SK-N-SH treated with all-trans-retinoic acid at 6 μM for 48 hours (cell line): ENCODE measurements around the gene ZNF473.

Source experiments
- ATAC-seq: fragments of 200-7000 bp; cut with Tn5 transposase; 3 replicates; pipeline ENCODE4 v1.9.1; 2020; ENCODE audit warnings: mild to moderate bottlenecking, moderate library complexity
- ARNTL ChIP-seq: fragments of 450-650 bp; formaldehyde crosslinking; IDR thresholded peaks from 2 replicates; pipeline ENCODE4 v1.5.0; 2020; ENCODE audit warnings: low read depth, mild to moderate bottlenecking, moderate library complexity, borderline replicate concordance
- BACH2 ChIP-seq: fragments of 250-450 bp; sonication (Bioruptor Pico); IDR thresholded peaks from 2 replicates; pipeline ENCODE4 v1.9.0; 2021; ENCODE audit warnings: mild to moderate bottlenecking, borderline replicate concordance
- CSDC2 ChIP-seq: fragments of 250-450 bp; sonication (Bioruptor Pico); IDR thresholded peaks from 2 replicates; pipeline ENCODE4 v1.5.0; 2020; ENCODE audit warnings: mild to moderate bottlenecking, moderate library complexity
- ESRRG ChIP-seq: fragments of 250-450 bp; sonication (Bioruptor Pico); IDR thresholded peaks from 2 replicates; pipeline ENCODE4 v1.6.1; 2021; ENCODE audit warnings: mild to moderate bottlenecking
- GLIS3 ChIP-seq: fragments of 250-450 bp; sonication (Bioruptor Pico); IDR thresholded peaks from 2 replicates; pipeline ENCODE4 v1.5.0; 2020; ENCODE audit warnings: mild to moderate bottlenecking, moderate library complexity
- ISL1 ChIP-seq: fragments of 250-450 bp; sonication (Bioruptor Pico); IDR thresholded peaks from 2 replicates; pipeline ENCODE4 v2.1.2; 2022; ENCODE audit warnings: mild to moderate bottlenecking, moderate library complexity
- OSR1 ChIP-seq: fragments of 250-450 bp; sonication (Bioruptor Pico); IDR thresholded peaks from 2 replicates; pipeline ENCODE4 v1.8.0; 2022; ENCODE audit warnings: moderate library complexity, mild to moderate bottlenecking, inconsistent platforms
- PPARA ChIP-seq: fragments of 250-450 bp; sonication (Bioruptor Pico); IDR thresholded peaks from 2 replicates; pipeline ENCODE4 v1.5.0; 2020; ENCODE audit warnings: mild to moderate bottlenecking, borderline replicate concordance
- SNAI2 ChIP-seq: fragments of 250-450 bp; sonication (Bioruptor Pico); IDR thresholded peaks from 2 replicates; pipeline ENCODE4 v1.5.0; 2020; ENCODE audit warnings: mild to moderate bottlenecking, moderate library complexity
- TCF4 ChIP-seq: fragments of 250-450 bp; sonication (Bioruptor Pico); IDR thresholded peaks from 2 replicates; pipeline ENCODE4 v1.8.0; 2021; ENCODE audit warnings: mild to moderate bottlenecking, moderate library complexity, borderline replicate concordance
- TOX ChIP-seq: fragments of 250-450 bp; sonication (Bioruptor Pico); IDR thresholded peaks from 2 replicates; pipeline ENCODE4 v1.8.0; 2021; ENCODE audit warnings: mild to moderate bottlenecking, moderate library complexity, borderline replicate concordance
- ZFP3 ChIP-seq: fragments of 250-450 bp; sonication (Bioruptor Pico); IDR thresholded peaks from 2 replicates; pipeline ENCODE4 v1.5.0; 2020; ENCODE audit warnings: mild to moderate bottlenecking, moderate library complexity
- ZFP30 ChIP-seq: fragments of 450-650 bp; formaldehyde crosslinking; IDR thresholded peaks from 2 replicates; pipeline ENCODE4 v1.5.0; 2022; ENCODE audit warnings: mild to moderate bottlenecking, moderate library complexity
- ZNF565 ChIP-seq: fragments of 450-650 bp; formaldehyde crosslinking; conservative IDR thresholded peaks from 2 replicates; pipeline ENCODE4 v1.5.0; 2020; ENCODE audit warnings: low read depth, mild to moderate bottlenecking, moderate library complexity
- ZNF70 ChIP-seq: fragments of 450-650 bp; formaldehyde crosslinking; IDR thresholded peaks from 2 replicates; pipeline ENCODE4 v1.5.0; 2020; ENCODE audit warnings: mild to moderate bottlenecking, moderate library complexity
- ZNF8 ChIP-seq: fragments of 450-650 bp; formaldehyde crosslinking; IDR thresholded peaks from 2 replicates; pipeline ENCODE4 v1.5.0; 2020; ENCODE audit warnings: mild to moderate bottlenecking, moderate library complexity
- TF ChIP-seq, protein P1 (sequence below): fragments of 250-450 bp; sonication (Bioruptor Pico); IDR thresholded peaks from 2 replicates; pipeline ENCODE4 v1.5.0; 2020; ENCODE audit warnings: mild to moderate bottlenecking, moderate library complexity
- TF ChIP-seq, protein P2 (sequence below): fragments of 250-450 bp; sonication (Bioruptor Pico); IDR thresholded peaks from 2 replicates; pipeline ENCODE4 v1.5.1; 2021; ENCODE audit warnings: mild to moderate bottlenecking, moderate library complexity
- TF ChIP-seq, protein P3 (sequence below): fragments of 250-450 bp; sonication (Bioruptor Pico); IDR thresholded peaks from 2 replicates; pipeline ENCODE4 v1.5.1; 2020; ENCODE audit warnings: low read depth, mild to moderate bottlenecking, moderate library complexity
- TF ChIP-seq, protein P4 (sequence below): fragments of 250-450 bp; sonication (Bioruptor Pico); IDR thresholded peaks from 2 replicates; pipeline ENCODE4 v1.8.0; 2021; ENCODE audit warnings: low read depth, mild to moderate bottlenecking, moderate library complexity, borderline replicate concordance

The ZNF473 gene

DNA sequence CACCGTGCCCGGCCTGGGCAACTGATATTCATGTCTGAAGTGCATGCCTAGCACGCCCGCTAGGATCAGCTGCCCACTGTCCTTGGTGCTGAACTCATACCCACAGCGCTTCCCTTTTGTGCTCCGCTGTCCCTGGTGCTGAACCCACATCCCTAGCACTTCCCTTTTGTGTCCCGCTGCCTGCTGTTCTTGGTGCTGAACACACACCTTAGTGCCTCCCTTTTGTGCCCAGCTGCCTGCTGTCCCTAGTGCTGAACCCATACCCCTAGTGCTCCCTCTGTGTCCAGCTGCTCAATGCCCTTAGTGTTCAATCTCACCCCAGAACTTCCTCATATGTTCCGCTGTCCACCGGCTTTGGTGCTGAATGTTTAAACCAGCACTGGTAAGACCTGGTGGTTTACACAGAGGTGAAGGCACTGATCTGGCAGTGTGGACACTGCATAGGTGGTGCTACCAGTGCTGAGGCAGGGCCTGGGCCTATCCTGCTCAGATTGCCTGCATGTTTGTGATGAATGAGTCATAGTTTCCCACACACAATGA is 38.6 kb upstream of the ZNF473 start (continued):
- TF ChIP-seq ZFP3 (CRISPR knock-in tag), result peak; percentile 96
- peak; percentile 98 for TF ChIP-seq ZNF565 (CRISPR knock-in tag)
- TF ChIP-seq ZNF70 (CRISPR knock-in tag), result 0 out of 2 replicates have a peak, but pooled peaks have one; percentile 55
- peak; percentile 96 for TF ChIP-seq GLIS3
- TF ChIP-seq ZFP30 (CRISPR knock-in tag), result peak; percentile 80
- TF ChIP-seq CSDC2 (CRISPR knock-in tag), result peak; percentile 100

DNA sequence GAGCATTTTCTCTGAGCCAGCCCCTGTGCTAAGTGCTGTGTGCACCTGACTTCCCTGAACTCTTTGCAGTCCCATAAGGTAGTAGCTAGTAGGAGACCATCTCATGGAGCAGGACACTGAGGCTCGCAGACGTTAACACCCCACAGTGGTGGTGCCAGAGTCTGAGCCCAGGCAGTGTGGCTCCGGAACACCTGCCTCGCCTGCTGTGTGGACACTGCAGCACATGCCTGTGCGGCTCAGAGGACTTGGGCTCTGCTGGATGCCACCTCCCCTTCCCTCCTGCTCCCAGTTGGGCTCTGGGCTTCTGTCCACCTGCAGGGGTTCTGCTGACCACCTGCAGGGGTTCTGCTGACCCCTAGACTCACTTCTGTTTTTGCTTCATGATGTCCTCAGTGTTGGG is 37.8 kb upstream of the ZNF473 start:
- ATAC-seq, result no peak
- TF ChIP-seq PPARA (CRISPR knock-in tag) (no peak), CSDC2 (CRISPR knock-in tag) (no peak), ZNF70 (CRISPR knock-in tag) (no peak), ESRRG (CRISPR knock-in tag) (no peak)

DNA sequence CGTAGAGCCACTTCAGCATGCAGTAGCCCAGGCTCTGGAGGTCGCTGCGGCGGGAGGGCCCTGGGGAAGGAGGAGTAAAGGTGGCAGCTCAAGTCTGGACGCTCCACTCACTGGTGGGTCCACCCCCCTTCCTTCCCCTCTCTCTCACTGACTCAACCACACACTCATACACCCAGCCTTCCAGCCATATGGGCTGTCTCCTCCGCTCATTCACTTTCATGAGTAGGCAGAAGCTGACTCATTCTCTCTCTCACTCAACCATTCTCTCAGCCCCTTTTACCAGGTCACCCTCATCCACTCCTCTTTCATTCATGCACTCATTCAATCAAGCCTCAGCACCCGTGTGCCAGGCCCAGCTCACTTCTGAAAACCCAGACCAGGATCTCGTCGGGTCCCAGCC is 37.4 kb upstream of the ZNF473 start:
- TF ChIP-seq BACH2 (CRISPR knock-in tag), result no peak
- TF ChIP-seq ZNF70 (CRISPR knock-in tag), result no peak
- TF ChIP-seq ESRRG (CRISPR knock-in tag), result no peak
- no peak for TF ChIP-seq ZNF8 (CRISPR knock-in tag)
- peak; percentile 53 for ATAC-seq

DNA sequence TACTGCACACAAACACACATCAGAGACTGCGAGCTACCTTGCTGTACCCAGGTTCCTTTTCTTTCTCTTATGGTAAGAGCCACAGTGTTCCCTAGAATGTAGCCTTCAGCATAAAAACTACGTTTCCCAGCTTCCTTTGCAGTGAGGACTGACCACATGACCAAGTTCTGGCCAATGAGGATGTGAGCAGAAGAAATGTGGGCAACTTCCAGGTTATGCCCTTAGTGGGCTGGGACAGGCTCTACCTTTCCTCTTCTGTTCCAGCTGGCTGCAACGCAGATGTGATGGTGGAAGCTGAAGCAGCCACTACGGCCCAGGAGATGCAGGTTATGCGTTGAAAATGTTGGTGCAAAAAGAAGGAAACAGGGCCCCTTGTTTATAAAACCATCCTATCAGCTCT is 28.1 kb upstream of the ZNF473 start:
- no peak for TF ChIP-seq CSDC2 (CRISPR knock-in tag)
- TF ChIP-seq, all 23 proteins: peak for 0
- peak; percentile 85 for ATAC-seq

DNA sequence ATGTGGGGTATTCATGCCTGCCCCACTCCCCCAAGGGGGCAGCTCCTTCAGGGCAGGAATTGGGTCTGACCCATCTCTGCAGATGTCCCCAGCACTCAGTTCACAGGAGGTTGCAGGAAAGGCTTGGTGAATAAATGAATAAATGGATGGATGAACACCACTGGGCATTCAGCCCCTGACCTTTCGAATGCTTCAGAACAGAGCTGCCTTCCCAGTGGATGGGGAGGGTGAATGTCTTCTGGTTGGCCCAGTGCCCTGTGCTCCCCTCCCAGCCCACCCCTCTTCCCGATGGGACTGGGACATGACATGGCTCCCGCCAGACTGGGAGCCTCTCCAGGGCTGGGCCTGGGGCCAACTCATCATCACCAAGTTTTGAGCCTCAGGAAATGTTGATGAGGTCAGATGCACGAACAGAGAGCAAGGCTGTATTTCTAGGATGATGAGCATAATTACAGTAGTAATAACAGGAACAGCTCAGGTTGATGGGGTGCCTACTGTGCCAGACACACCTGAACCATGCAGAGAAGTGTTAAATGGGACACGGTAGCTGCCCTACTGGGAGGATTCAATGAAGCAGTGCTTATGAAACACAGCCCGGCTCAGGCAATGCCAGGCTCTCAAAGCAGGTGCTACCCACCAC is 26.3 kb upstream of the ZNF473 start:
- TF ChIP-seq TOX, result no peak
- TF ChIP-seq, protein P1, sequence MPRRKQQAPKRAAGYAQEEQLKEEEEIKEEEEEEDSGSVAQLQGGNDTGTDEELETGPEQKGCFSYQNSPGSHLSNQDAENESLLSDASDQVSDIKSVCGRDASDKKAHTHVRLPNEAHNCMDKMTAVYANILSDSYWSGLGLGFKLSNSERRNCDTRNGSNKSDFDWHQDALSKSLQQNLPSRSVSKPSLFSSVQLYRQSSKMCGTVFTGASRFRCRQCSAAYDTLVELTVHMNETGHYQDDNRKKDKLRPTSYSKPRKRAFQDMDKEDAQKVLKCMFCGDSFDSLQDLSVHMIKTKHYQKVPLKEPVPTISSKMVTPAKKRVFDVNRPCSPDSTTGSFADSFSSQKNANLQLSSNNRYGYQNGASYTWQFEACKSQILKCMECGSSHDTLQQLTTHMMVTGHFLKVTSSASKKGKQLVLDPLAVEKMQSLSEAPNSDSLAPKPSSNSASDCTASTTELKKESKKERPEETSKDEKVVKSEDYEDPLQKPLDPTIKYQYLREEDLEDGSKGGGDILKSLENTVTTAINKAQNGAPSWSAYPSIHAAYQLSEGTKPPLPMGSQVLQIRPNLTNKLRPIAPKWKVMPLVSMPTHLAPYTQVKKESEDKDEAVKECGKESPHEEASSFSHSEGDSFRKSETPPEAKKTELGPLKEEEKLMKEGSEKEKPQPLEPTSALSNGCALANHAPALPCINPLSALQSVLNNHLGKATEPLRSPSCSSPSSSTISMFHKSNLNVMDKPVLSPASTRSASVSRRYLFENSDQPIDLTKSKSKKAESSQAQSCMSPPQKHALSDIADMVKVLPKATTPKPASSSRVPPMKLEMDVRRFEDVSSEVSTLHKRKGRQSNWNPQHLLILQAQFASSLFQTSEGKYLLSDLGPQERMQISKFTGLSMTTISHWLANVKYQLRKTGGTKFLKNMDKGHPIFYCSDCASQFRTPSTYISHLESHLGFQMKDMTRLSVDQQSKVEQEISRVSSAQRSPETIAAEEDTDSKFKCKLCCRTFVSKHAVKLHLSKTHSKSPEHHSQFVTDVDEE (CRISPR knock-in tag), result no peak
- no peak for TF ChIP-seq SNAI2 (CRISPR knock-in tag)
- TF ChIP-seq ISL1 (CRISPR knock-in tag), result no peak
- no peak for TF ChIP-seq ZFP3 (CRISPR knock-in tag)
- no peak for TF ChIP-seq GLIS3
- TF ChIP-seq ESRRG (CRISPR knock-in tag), result no peak
- no peak for TF ChIP-seq ZNF565 (CRISPR knock-in tag)
- TF ChIP-seq ZNF70 (CRISPR knock-in tag), result no peak
- TF ChIP-seq, protein P2, sequence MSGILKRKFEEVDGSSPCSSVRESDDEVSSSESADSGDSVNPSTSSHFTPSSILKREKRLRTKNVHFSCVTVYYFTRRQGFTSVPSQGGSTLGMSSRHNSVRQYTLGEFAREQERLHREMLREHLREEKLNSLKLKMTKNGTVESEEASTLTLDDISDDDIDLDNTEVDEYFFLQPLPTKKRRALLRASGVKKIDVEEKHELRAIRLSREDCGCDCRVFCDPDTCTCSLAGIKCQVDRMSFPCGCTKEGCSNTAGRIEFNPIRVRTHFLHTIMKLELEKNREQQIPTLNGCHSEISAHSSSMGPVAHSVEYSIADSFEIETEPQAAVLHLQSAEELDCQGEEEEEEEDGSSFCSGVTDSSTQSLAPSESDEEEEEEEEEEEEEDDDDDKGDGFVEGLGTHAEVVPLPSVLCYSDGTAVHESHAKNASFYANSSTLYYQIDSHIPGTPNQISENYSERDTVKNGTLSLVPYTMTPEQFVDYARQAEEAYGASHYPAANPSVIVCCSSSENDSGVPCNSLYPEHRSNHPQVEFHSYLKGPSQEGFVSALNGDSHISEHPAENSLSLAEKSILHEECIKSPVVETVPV (CRISPR knock-in tag), result no peak
- TF ChIP-seq, protein P3, sequence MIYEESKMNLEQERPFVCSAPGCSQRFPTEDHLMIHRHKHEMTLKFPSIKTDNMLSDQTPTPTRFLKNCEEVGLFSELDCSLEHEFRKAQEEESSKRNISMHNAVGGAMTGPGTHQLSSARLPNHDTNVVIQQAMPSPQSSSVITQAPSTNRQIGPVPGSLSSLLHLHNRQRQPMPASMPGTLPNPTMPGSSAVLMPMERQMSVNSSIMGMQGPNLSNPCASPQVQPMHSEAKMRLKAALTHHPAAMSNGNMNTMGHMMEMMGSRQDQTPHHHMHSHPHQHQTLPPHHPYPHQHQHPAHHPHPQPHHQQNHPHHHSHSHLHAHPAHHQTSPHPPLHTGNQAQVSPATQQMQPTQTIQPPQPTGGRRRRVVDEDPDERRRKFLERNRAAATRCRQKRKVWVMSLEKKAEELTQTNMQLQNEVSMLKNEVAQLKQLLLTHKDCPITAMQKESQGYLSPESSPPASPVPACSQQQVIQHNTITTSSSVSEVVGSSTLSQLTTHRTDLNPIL (CRISPR knock-in tag), result no peak
- no peak for TF ChIP-seq ARNTL (CRISPR knock-in tag)
- TF ChIP-seq, protein P4, sequence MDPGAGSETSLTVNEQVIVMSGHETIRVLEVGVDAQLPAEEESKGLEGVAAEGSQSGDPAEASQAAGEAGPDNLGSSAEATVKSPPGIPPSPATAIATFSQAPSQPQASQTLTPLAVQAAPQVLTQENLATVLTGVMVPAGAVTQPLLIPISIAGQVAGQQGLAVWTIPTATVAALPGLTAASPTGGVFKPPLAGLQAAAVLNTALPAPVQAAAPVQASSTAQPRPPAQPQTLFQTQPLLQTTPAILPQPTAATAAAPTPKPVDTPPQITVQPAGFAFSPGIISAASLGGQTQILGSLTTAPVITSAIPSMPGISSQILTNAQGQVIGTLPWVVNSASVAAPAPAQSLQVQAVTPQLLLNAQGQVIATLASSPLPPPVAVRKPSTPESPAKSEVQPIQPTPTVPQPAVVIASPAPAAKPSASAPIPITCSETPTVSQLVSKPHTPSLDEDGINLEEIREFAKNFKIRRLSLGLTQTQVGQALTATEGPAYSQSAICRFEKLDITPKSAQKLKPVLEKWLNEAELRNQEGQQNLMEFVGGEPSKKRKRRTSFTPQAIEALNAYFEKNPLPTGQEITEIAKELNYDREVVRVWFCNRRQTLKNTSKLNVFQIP (CRISPR knock-in tag), result no peak
- no peak for TF ChIP-seq OSR1
- no peak for TF ChIP-seq PPARA (CRISPR knock-in tag)
- TF ChIP-seq TCF4 (CRISPR knock-in tag), result no peak
- no peak for TF ChIP-seq ZNF8 (CRISPR knock-in tag)
- no peak for ATAC-seq
